ENCODE data around the gene SLC12A7. TPM values are rescaled to one million over a fixed set of nuclear protein-coding genes. Genes with fewer than 3 reads are reported as not detected.
"Not testable (repeated sequence)": the region's sequence is repeated elsewhere in the genome, so short reads cannot be mapped to it uniquely, and the experiment has no call there.

SLC12A7 gene
- total RNA-seq (2014; rRNA removed; shearing (Covaris generic)), result 16.4 and 22.5 TPM in 2 replicates

DNA sequence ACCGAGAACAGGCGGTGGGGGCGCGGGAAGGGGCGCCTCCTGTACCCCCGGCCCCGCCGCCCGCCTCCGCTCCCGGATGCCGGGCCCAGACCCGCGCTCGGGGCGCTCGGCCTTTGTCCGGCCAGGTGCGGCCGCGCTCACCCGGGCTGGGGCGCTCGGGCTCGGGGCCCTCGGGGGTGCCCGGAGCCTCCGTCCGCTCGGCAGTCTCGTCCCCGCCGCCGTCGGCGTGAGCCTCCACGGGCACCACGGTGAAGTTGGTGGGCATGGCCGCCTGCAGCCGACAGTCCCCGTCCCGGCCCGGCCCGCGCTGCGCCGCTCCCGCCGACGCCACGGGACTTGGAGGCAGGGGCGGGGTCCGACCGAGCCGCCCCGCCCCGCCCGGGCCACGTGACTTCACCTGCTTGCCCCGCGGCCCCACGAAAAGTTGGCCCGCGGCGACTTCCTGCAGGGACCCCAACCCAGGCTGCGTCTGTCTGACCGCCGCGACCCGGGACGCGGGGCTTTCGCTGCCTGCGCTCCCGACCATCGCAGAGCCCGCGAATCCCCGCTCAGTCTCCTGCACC lies at the start of gene SLC12A7:
Gene SLC12A7 (minus strand): TSS at position 337 of the 563 bp plus-strand sequence. CDS start 72 bp downstream, at position 265.
- DNase-seq (ENCODE audit: low spot score), result no peak

DNA sequence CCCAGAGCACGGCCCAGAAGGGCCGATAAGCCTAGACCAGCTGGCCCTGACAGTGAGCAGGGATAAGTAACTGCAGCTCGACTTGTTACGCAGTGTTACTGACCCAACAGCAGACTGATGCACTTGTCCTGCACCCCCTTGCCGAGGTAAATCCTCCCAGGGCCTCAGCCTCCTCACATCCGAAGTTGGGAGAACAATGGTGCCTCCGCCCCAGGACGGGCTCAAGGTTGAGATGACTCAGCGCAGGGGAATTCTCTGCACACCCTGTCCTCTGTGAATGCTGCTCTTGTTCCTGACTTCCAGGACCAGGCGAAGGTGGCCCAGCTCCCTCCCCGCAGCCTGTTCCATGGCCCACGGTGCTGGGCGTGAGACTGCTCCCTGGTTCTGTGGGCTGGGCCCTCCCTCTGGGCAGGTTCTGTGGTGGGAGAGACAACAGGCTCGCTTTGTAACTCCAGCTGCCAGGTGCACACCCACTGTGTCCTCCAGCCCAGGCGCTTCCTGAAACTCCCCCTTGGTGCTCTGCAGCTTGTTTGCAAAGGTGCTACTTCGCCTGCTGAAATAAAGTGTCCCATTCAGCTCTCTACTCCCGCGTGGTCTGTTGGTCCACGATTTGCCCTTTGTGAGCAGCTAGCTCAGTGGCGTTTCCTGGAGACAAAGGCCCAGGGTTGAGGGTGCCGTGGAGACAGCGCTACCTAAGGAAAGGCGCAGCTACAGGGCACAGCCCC lies 49.4 kb upstream of the SLC12A7 start:
- in situ Hi-C loops (cut with HindIII; ENCODE audit: low sequenced_read_pairs), result no loop called here
- no peak for DNase-seq (ENCODE audit: low spot score)

More for the DNA sequence above, at the start of gene SLC12A7:
- in situ Hi-C loops (cut with HindIII; ENCODE audit: low sequenced_read_pairs), result no loop called here

- in situ Hi-C loops (cut with HindIII; ENCODE audit: low sequenced_read_pairs), result no loop called here
- no peak for DNase-seq (ENCODE audit: low spot score)
These were observed 48.0 kb upstream of the SLC12A7 start for GRCh38 chr5:1159774-1160406.

- DNase-seq (ENCODE audit: low spot score), result no peak
- in situ Hi-C loops (cut with HindIII; ENCODE audit: low sequenced_read_pairs), result no loop called here
These were observed 47.4 kb upstream of the SLC12A7 start for GRCh38 chr5:1159341-1159675.

DNA sequence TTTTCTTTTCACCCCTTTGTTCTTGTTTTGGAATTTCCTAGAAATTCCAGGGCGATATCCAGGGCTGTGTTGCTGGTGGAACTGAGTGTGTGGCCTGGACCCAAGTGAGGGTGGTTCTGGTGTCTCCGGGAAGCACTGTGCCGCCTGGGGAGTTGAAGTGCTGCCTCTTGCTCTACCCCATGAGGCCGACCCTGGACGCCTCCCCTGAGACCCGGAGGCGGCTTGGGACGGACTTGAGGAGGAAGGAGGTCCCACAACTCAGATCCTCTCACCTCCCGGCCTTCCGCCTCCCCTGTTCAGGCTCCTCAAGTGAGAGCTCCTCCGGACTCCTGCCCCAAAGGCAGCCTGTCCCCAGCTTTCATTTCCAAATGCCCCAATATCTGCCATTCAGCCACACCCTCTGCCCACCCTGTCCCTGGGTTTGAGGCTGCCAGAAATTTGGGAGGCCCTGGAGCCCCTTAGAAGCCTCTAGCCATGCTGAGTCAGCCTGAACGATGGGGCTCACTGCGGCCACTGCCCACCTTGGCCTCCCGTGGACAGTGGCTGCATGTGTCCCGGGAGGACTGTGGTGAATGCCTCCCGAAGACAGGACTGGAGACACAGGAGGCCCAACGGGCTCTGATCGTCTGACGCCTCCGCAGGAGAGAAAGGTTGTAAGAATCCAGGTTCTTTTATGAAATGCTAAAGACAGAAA lies 46.9 kb upstream of the SLC12A7 start:
- DNase-seq (ENCODE audit: low spot score), result no peak
- in situ Hi-C loops (cut with HindIII; ENCODE audit: low sequenced_read_pairs), result no loop called here

GRCh38 chr5:1157461-1157986 lies 45.7 kb upstream of the SLC12A7 start:
- in situ Hi-C loops (cut with HindIII; ENCODE audit: low sequenced_read_pairs); DNase-seq (ENCODE audit: low spot score): not testable (repeated sequence)

- in situ Hi-C loops (cut with HindIII; ENCODE audit: low sequenced_read_pairs), result no loop called here
- no peak for DNase-seq (ENCODE audit: low spot score)
These were observed 45.0 kb upstream of the SLC12A7 start for GRCh38 chr5:1156754-1157460.

DNA sequence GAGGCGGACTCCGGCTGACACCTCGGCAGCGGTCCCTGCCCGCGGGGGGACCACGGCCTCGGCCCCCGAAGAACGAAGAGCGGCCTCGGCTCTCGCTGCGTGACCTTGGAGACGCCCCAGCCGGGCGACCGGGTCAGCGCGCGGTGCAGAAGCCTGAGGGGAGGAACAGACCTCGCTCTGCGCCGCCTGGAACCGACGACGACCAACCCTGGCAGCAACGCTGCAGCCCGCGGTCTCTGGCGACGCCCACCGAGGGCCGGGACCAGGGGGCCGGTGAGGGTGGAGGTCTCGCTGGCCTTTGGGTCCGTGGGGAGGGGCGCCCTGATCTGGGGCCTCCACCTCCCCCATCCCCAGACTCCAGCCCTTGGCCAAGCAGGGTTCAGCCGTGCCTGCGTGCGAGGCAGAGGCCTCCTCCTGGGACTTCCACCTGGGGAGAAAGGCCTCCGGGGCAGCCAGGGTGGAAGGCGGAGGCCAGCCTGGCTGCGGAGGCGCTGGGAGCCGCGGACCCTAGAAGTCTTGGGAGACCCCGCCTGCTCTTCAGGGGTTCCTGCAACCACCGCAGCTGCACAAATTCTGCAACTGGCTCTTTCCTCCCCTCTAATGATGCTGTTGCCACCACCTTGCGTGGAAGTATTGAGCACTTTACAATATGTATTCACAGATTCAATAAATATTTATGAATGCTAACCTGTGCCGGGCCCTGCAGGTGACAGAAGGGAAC lies 44.3 kb upstream of the SLC12A7 start:
- in situ Hi-C loops (cut with HindIII; ENCODE audit: low sequenced_read_pairs), result no loop called here
- DNase-seq (ENCODE audit: low spot score), result no peak

DNA sequence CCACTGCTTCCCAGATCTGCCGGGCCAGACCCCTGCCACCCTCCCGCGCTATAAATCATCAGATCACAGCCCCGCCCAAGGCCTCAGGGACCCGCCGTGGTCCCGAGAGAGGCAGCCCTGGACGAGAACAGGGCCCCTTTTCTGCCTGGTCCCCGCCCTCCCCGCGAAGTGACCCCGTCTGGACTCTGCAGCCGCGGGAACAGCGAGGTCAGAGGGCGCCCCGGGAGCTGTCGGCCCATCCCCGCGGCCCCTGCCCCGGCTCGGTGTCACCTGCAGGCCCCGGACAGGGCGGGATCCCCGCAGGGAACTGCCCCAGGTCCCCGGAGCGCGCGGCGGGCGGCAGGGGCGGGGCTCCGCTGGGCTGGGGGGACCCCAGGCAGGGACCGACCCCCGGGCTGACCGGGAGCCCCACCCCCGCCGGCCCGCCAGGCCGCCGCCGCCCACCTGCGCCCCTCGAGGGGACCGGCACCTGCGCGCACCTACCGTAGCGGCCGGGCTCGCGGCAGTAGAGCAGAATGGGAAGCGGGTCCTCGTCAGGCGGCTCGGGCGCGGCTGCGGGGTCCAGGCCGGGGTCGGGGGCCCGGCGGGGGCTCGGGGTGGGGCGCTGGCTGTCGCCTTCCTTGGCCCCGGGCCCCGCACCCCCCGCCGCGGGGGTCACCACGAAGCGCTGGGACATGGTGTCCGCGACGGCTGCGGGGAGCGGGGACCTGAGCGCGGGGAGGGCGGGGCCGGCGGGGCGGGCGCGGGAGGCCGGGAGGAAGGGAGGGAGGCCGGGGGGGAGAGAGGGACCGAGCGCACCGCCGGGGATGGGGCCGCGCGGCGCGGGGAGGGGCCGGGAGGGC lies 43.5 kb upstream of the SLC12A7 start:
- DNase-seq (ENCODE audit: low spot score), result no peak
- in situ Hi-C loops (cut with HindIII; ENCODE audit: low sequenced_read_pairs), result no loop called here

GRCh38 chr5:1153428-1153827 lies 41.6 kb upstream of the SLC12A7 start:
- no peak for DNase-seq (ENCODE audit: low spot score)
- in situ Hi-C loops (cut with HindIII; ENCODE audit: low sequenced_read_pairs), result no loop called here

- DNase-seq (ENCODE audit: low spot score), result no peak
- in situ Hi-C loops (cut with HindIII; ENCODE audit: low sequenced_read_pairs), result no loop called here
These were observed 41.0 kb upstream of the SLC12A7 start for GRCh38 chr5:1152771-1153282.

- in situ Hi-C loops (cut with HindIII; ENCODE audit: low sequenced_read_pairs), result no loop called here
These were observed 40.3 kb upstream of the SLC12A7 start for GRCh38 chr5:1152156-1152555.

DNA sequence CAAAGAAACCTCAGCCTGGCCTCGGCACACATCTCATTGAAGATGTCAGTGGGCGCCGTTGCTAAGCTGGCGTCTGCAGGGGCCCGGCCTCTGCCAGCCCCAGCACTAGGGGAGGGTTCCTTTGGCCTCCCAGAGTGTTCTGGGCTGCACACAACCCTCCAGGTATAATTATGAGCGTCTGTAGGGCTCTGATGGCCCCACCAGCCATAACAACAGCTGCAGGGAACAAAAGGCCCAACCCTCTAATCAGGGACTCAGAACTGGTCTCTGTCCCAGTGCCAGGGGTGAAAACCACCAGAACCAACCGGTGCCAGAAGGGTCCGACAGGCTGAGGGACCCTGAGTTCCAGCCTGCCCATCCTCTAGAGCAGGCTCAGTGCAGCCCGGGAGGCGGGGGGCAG lies 39.5 kb upstream of the SLC12A7 start:
- in situ Hi-C loops (cut with HindIII; ENCODE audit: low sequenced_read_pairs), result no loop called here
- DNase-seq (ENCODE audit: low spot score), result no peak

More at GRCh38 chr5:1152156-1152555, 40.3 kb upstream of the SLC12A7 start:
- DNase-seq (ENCODE audit: low spot score), result no peak

GRCh38 chr5:1150866-1151265 lies 39.0 kb upstream of the SLC12A7 start:
- in situ Hi-C loops (cut with HindIII; ENCODE audit: low sequenced_read_pairs), result no loop called here
- DNase-seq (ENCODE audit: low spot score), result no peak

DNA sequence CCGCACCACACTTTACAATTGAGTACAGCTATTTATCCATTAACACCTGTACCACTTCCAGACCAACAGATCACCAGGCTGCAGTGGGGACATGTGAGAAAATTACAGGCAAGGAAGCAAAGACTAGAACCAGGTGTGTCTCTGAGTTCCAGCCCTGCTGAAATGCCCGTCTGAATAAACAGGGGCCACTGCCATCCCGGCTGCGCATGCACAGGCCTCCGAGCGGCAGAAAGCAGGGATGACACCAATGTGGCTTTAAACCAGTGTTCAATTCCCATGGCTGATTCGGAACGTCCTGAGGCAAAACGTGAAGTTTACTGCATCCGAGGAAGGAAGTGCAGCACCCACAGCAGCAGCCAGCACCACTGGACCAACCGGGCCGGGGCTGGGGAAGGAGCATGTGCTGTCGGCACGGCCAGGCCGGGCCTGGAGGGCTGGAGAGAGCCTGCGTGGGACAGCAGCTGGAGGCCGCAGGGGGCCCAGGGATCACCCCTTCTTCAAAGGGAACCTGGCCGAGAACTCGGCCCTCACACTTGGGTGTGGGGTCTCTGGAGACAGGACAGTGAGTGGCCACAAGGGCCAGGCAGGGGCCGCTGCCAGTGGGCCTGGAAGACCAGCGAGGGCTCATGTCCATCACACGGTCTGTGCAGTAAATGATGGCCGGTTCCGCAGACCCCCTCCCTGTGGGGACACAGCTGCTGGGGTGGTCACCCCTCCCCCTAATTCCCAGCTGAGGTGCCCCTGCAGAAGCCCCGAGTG lies 33.0 kb upstream of the SLC12A7 start:
- in situ Hi-C loops (cut with HindIII; ENCODE audit: low sequenced_read_pairs), result no loop called here
- no peak for DNase-seq (ENCODE audit: low spot score)

DNA sequence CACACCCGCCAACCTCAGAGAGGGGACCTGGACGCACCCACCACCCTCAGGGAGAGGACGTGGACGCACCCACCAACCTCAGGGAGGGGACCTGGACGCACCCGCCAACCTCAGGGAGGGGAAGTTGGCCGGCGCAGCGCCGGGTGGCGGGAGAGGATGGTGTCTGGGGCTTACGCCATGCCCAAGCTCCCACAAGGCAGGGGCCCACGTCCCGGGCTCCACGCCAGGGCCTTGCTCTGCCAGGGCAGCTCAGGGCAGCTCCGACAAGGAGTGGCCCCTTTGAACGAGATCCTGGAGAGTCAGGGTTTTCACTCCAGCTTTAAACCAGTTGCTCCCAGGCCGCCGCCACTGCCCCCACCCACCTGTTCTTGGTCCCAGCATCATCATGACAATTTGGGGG lies 32.2 kb upstream of the SLC12A7 start:
- DNase-seq (ENCODE audit: low spot score), result no peak
- in situ Hi-C loops (cut with HindIII; ENCODE audit: low sequenced_read_pairs), result no loop called here

- no peak for DNase-seq (ENCODE audit: low spot score)
- in situ Hi-C loops (cut with HindIII; ENCODE audit: low sequenced_read_pairs), result no loop called here
These were observed 31.7 kb upstream of the SLC12A7 start for GRCh38 chr5:1143670-1143951.
